Loucy (cell line): Measurements from ENCODE around the gene PTCHD1.

Experiments used
- H2AFZ ChIP-seq: fragments of 200-600 bp; sonication (generic); 2 replicates; pipeline ENCODE4 v1.6.0; 2016; ENCODE audit warnings: antibody characterized with exemption, mild to moderate bottlenecking, low read length, moderate library complexity
- H3F3A ChIP-seq: fragments of 200-600 bp; 2 replicates; pipeline ENCODE4 v1.6.0; 2016; ENCODE audit warnings: antibody characterized with exemption, low read depth, mild to moderate bottlenecking
- H3K27me3 ChIP-seq: fragments of 200-600 bp; sonication (generic); 2 replicates; pipeline ENCODE4 v1.6.1; 2014; ENCODE audit warnings: low read length, mild to moderate bottlenecking; ENCODE audit not compliant: insufficient read depth, poor library complexity, severe bottlenecking
- H3K36me3 ChIP-seq: fragments of 200-600 bp; sonication (generic); 2 replicates; pipeline ENCODE4 v1.6.1; 2016; ENCODE audit warnings: low read length; ENCODE audit not compliant: insufficient read depth
- H3K4me1 ChIP-seq: fragments of 200-600 bp; sonication (generic); 2 replicates; pipeline ENCODE4 v1.5.1; 2014; ENCODE audit warnings: low read length, mild to moderate bottlenecking; ENCODE audit not compliant: insufficient read depth, poor library complexity, severe bottlenecking
- H3K4me2 ChIP-seq: fragments of 200-600 bp; sonication (generic); 2 replicates; pipeline ENCODE4 v1.6.0; 2014; ENCODE audit warnings: antibody characterized with exemption, low read length, low read depth, mild to moderate bottlenecking; ENCODE audit not compliant: poor library complexity, severe bottlenecking
- H3K4me3 ChIP-seq: fragments of 200-600 bp; sonication (generic); 2 replicates; pipeline ENCODE4 v1.5.1; 2014; ENCODE audit warnings: low read length, mild to moderate bottlenecking, mixed read lengths; ENCODE audit not compliant: poor library complexity, severe bottlenecking
- H3K79me2 ChIP-seq: fragments of 200-600 bp; sonication (generic); 2 replicates; pipeline ENCODE4 v1.6.1; 2014; ENCODE audit warnings: low read length; ENCODE audit not compliant: insufficient read depth
- H3K9ac ChIP-seq: fragments of 200-600 bp; sonication (generic); 2 replicates; pipeline ENCODE4 v1.6.0; 2014; ENCODE audit warnings: mild to moderate bottlenecking, low read depth, low read length, moderate library complexity; ENCODE audit not compliant: poor library complexity, severe bottlenecking
- H3K9me2 ChIP-seq: fragments of 200-600 bp; sonication (generic); replicated peaks from 2 replicates; pipeline ENCODE4 v1.6.1; 2016; ENCODE audit warnings: low read depth, low read length, mixed read lengths
- H3K9me3 ChIP-seq: fragments of 200-600 bp; sonication (generic); 2 replicates; pipeline ENCODE4 v1.6.1; 2014; ENCODE audit warnings: mild to moderate bottlenecking, antibody characterized with exemption, low read length, low read depth; ENCODE audit not compliant: insufficient read depth
- H4K20me1 ChIP-seq: fragments of 200-600 bp; sonication (generic); 2 replicates; pipeline ENCODE4 v1.6.0; 2014; ENCODE audit warnings: antibody characterized with exemption, low read length, mild to moderate bottlenecking; ENCODE audit not compliant: insufficient read depth, poor library complexity, severe bottlenecking
- CTCF ChIP-seq: fragments of 200-600 bp; sonication (generic); conservative IDR thresholded peaks from 2 replicates; pipeline ENCODE4 v1.5.1; 2014; ENCODE audit warnings: mild to moderate bottlenecking, antibody characterized with exemption, low read length
- EZH2phosphoT487 ChIP-seq: fragments of 200-600 bp; IDR thresholded peaks from 2 replicates; pipeline ENCODE4 v1.6.1; 2018; ENCODE audit warnings: antibody characterized with exemption, mild to moderate bottlenecking, moderate library complexity, borderline replicate concordance

Gene PTCHD1

GRCh38 chrX:23365541-23365940, 30.9 kb downstream of the PTCHD1 start:
- Histone ChIP-seq H3K4me3 (no peak overlapping the region), H3K4me1 (no peaks in the 10 kb centered on the region), H3K4me2 (no peak overlapping the region), H3K79me2 (no peaks in the 10 kb centered on the region), H3K9ac (no peak overlapping the region), H3K9me3 (no peaks in the 10 kb centered on the region), H3F3A (no peaks in the 10 kb centered on the region), H3K36me3 (no peaks in the 10 kb centered on the region), H2AFZ (no peak overlapping the region), H3K27me3 (no peaks in the 10 kb centered on the region), H3K9me2 (no peaks in the 10 kb centered on the region), H4K20me1 (no peaks in the 10 kb centered on the region)
- no peak for TF ChIP-seq CTCF
- no peak for TF ChIP-seq EZH2phosphoT487

GRCh38 chrX:23366914-23367313, 32.3 kb downstream of the PTCHD1 start:
- Histone ChIP-seq H2AFZ (no peak overlapping the region), H3K9me2 (no peaks in the 10 kb centered on the region), H4K20me1 (no peaks in the 10 kb centered on the region), H3K4me3 (no peak overlapping the region), H3K9ac (no peak overlapping the region), H3K36me3 (no peaks in the 10 kb centered on the region), H3F3A (no peaks in the 10 kb centered on the region), H3K4me2 (no peak overlapping the region), H3K4me1 (no peaks in the 10 kb centered on the region), H3K9me3 (no peaks in the 10 kb centered on the region), H3K79me2 (no peaks in the 10 kb centered on the region), H3K27me3 (no peaks in the 10 kb centered on the region)
- TF ChIP-seq CTCF, result no peak
- TF ChIP-seq EZH2phosphoT487, result no peak

GRCh38 chrX:23369027-23369426, 34.4 kb downstream of the PTCHD1 start:
- no peaks in the 10 kb centered on the region for H3K9me2 ChIP-seq
- H2AFZ ChIP-seq, result no peak overlapping the region
- H3K9me3 ChIP-seq, result no peaks in the 10 kb centered on the region
- H3K27me3 ChIP-seq, result no peaks in the 10 kb centered on the region
- no peak overlapping the region for H3K4me3 ChIP-seq
- no peaks in the 10 kb centered on the region for H3K36me3 ChIP-seq
- no peak overlapping the region for H3K9ac ChIP-seq
- no peaks in the 10 kb centered on the region for H3F3A ChIP-seq
- no peaks in the 10 kb centered on the region for H3K79me2 ChIP-seq
- no peak for TF ChIP-seq CTCF
- TF ChIP-seq EZH2phosphoT487, result no peak
- no peak overlapping the region for H3K4me2 ChIP-seq
- no peaks in the 10 kb centered on the region for H4K20me1 ChIP-seq
- no peaks in the 10 kb centered on the region for H3K4me1 ChIP-seq
